ENCODE measurements around the gene SIAH1. TPM values are rescaled to one million over a fixed set of nuclear protein-coding genes. Genes with fewer than 3 reads are reported as not detected.
A peak's percentile ranks its signal among the peaks of the same experiment; 100 is the strongest.

The SIAH1 gene
- total RNA-seq, 1 donor from 2014 or later: 60.0 TPM

- DNase-seq (ENCODE audit: low read depth): no peak
- no peak for TF ChIP-seq CTCF (IDR thresholded peaks at IDR 0.05; ENCODE audit: insufficient read depth, low read length, severe bottlenecking)
- no peaks in the 10 kb centered on the region for H3K27me3 ChIP-seq (ENCODE audit: control insufficient read depth, insufficient read depth, low read length)
- H3K36me3 ChIP-seq (ENCODE audit: control insufficient read depth, insufficient read depth, low read length): no peaks in the 10 kb centered on the region
- FAIRE-seq: no peak
- H3K4me3 ChIP-seq (ENCODE audit: low read depth, low read length): peak overlapping the region; percentile 84
Measured at GRCh38 chr16:48384520-48385252, 527 bp downstream of the SIAH1 start.

- Histone ChIP-seq H3K27me3 (ENCODE audit: control insufficient read depth, insufficient read depth, low read length) (no peaks in the 10 kb centered on the region), H3K4me3 (ENCODE audit: low read depth, low read length) (peak overlapping the region; percentile 84), H3K36me3 (ENCODE audit: control insufficient read depth, insufficient read depth, low read length) (no peaks in the 10 kb centered on the region)
- peak; percentile 39 for DNase-seq (ENCODE audit: low read depth)
- FAIRE-seq: peak; percentile 50
- TF ChIP-seq CTCF (IDR thresholded peaks at IDR 0.05; ENCODE audit: insufficient read depth, low read length, severe bottlenecking): no peak
Measured at GRCh38 chr16:48383877-48384519, 1.2 kb downstream of the SIAH1 start.

GRCh38 chr16:48383009-48383876, 2.0 kb downstream of the SIAH1 start:
- TF ChIP-seq CTCF (IDR thresholded peaks at IDR 0.05; ENCODE audit: insufficient read depth, low read length, severe bottlenecking): no peak
- DNase-seq (ENCODE audit: low read depth) (no peak), FAIRE-seq (no peak)
- no peaks in the 10 kb centered on the region for H3K36me3 ChIP-seq (ENCODE audit: control insufficient read depth, insufficient read depth, low read length)
- no peaks in the 10 kb centered on the region for H3K27me3 ChIP-seq (ENCODE audit: control insufficient read depth, insufficient read depth, low read length)
- peak overlapping the region; percentile 84 for H3K4me3 ChIP-seq (ENCODE audit: low read depth, low read length)

GRCh38 chr16:48382131-48382530, 3.1 kb downstream of the SIAH1 start:
- DNase-seq (ENCODE audit: low read depth): no peak
- no peak for TF ChIP-seq CTCF (IDR thresholded peaks at IDR 0.05; ENCODE audit: insufficient read depth, low read length, severe bottlenecking)
- H3K27me3 ChIP-seq (ENCODE audit: control insufficient read depth, insufficient read depth, low read length): no peaks in the 10 kb centered on the region
- H3K36me3 ChIP-seq (ENCODE audit: control insufficient read depth, insufficient read depth, low read length): no peaks in the 10 kb centered on the region
- FAIRE-seq: no peak
- no peak overlapping the region for H3K4me3 ChIP-seq (ENCODE audit: low read depth, low read length)

GRCh38 chr16:48381201-48381600, 4.0 kb downstream of the SIAH1 start:
- DNase-seq (ENCODE audit: low read depth): no peak
- FAIRE-seq: no peak
- H3K4me3 ChIP-seq (ENCODE audit: low read depth, low read length): no peak overlapping the region
- H3K36me3 ChIP-seq (ENCODE audit: control insufficient read depth, insufficient read depth, low read length): no peaks in the 10 kb centered on the region
- H3K27me3 ChIP-seq (ENCODE audit: control insufficient read depth, insufficient read depth, low read length): no peaks in the 10 kb centered on the region
- TF ChIP-seq CTCF (IDR thresholded peaks at IDR 0.05; ENCODE audit: insufficient read depth, low read length, severe bottlenecking): no peak
